OCI-M2 (cell line): Measurements from ENCODE around the gene SCARB1.

ENCODE experiments used
- DNase-seq: peaks from one replicate; lab custom pipeline; 2025; ENCODE audit not compliant: unreplicated experiment; lab: John Stamatoyannopoulos, UW

The SCARB1 gene

DNA sequence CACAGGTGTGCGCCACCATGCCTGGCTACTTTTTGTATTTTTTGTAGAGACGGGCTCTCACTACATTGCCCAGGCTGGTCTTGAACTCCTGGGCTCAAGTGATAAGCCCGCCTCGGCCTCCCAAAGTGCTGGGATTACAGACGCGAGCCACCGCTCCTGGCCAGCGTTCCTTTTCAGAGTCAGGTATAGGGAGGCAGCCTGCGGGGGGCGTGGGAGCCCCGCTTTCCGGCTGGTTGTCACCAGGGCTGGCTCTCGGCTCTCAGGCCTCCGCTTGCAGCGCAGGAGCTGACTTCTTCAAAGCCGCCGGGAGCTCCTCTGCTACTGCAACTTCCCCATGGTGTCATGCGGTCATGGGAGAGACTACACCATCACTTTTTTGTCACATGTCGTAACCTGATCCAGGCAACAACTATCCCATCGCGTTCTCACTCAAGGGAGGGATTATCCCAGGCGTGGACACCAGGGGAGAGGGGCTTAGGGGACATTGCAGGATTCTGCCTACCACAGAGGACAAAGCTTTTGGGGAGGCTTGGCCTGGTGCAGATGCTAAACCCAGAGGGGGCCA lies 129.4 kb downstream of the SCARB1 start:
- DNase-seq: no peak

- DNase-seq: no peak
Measured at GRCh38 chr12:124733086-124733485, 130.6 kb downstream of the SCARB1 start.

DNA sequence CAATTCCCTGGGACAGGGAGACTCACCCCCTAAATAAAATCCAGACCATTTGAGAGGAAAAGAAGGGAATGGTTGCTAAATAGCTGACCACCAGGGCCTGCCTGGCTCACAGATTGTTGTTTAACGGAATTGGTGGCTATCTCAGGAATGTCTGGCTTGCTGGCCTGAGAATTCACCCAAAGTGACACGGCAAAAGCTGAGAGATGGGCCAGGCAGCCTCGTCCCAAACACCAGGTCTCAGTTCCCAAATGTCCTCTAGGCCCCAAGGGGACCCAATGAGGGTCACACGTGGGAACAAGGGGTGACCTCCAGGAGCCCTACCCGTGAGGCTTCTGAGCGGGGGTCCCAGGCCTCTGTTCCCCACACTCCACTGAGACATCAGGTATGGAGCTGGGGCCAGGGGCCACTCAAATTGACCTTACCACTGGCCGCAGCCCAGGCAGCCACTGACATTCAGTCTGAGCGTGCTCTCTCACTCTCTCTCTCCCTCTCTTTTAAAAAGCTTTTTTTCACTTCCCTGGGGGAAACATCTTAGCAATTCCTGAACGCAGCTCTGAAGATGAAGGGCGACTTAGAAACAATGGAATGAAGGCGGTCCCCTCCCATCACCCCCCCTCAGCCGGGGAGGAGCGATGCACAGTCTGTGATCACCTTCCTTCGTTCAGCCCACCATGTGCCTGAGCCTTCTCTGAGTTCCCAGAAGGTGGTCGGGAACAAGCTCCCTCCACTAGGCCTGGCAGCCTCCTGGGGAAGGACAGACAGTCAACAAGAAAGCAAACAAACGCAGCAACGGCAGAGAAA lies 131.2 kb downstream of the SCARB1 start:
- no peak for DNase-seq

DNA sequence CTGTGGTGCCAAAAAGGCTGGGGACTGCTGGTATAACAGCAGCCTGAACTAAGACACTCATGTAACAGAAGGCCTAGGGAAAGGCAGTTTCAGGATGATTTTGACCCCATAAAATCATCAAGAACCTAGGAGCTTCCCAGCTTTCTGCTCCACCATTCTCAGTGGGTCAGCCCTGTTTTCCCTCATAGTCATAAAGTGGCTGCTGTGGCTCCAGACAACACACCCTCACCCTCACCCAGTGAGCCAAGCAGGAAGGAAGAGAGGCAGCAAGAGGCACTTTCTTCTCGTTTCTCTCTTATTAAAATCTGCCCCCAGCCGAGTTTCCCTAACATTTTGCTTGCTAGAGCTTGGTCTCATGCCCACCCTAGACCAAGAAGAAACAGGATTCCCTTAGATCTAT lies 131.8 kb downstream of the SCARB1 start:
- DNase-seq: no peak

- no peak for DNase-seq
Measured at GRCh38 chr12:124730455-124730932, 133.2 kb downstream of the SCARB1 start.

DNA sequence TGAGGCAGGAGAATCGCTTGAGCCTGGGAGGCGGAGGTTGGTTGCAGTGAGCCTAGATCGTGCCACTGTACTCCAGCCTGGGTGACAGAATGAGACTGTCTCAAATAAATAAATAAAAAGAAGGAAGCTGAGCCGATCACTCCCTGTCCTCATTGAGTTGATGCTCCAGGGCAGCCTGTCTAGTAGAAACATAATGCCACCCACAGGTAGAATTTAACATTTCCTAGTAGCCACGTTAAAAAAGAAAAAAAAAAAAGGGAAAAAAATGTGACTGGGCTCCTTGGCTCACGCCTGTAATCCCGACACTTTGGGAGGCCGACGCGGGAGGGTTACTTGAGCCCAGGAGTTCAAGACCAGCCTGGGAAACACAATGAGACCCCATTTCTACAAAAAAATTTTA lies 135.7 kb downstream of the SCARB1 start:
- no peak for DNase-seq

- DNase-seq: no peak
Measured at GRCh38 chr12:124727264-124727800, 136.3 kb downstream of the SCARB1 start.
